ENCODE measurements around the gene FNTB.
"Not testable (repeated sequence)": the region's sequence is repeated elsewhere in the genome, so short reads cannot be mapped to it uniquely, and the experiment has no call there.

Gene FNTB

GRCh38 chr14:65019944-65020566, 33.4 kb downstream of the FNTB start:
- DNase-seq (ENCODE audit: low read depth): no peak

- DNase-seq (ENCODE audit: low read depth): no peak
Measured at GRCh38 chr14:65024957-65025356, 38.3 kb downstream of the FNTB start.

GRCh38 chr14:65025818-65026217, 39.1 kb downstream of the FNTB start:
- DNase-seq (ENCODE audit: low read depth): no peak

- DNase-seq (ENCODE audit: low read depth): no peak
Measured at GRCh38 chr14:65026526-65026925, 39.8 kb downstream of the FNTB start.

GRCh38 chr14:65027127-65027799, 40.6 kb downstream of the FNTB start:
- no peak for DNase-seq (ENCODE audit: low read depth)

- DNase-seq (ENCODE audit: low read depth): no peak
Measured at GRCh38 chr14:65028937-65029336, 42.2 kb downstream of the FNTB start.

- not testable (repeated sequence) for DNase-seq (ENCODE audit: low read depth)
Measured at GRCh38 chr14:65031321-65031720, 44.6 kb downstream of the FNTB start.

GRCh38 chr14:65032319-65032718, 45.6 kb downstream of the FNTB start:
- no peak for DNase-seq (ENCODE audit: low read depth)

GRCh38 chr14:65033181-65033580, 46.5 kb downstream of the FNTB start:
- DNase-seq (ENCODE audit: low read depth): no peak

- no peak for DNase-seq (ENCODE audit: low read depth)
Measured at GRCh38 chr14:65034021-65034420, 47.3 kb downstream of the FNTB start.

- DNase-seq (ENCODE audit: low read depth): no peak
Measured at GRCh38 chr14:65035049-65035448, 48.4 kb downstream of the FNTB start.

GRCh38 chr14:65038966-65039365, 52.3 kb downstream of the FNTB start:
- no peak for DNase-seq (ENCODE audit: low read depth)

GRCh38 chr14:65040666-65041433, 54.2 kb downstream of the FNTB start:
- no peak for DNase-seq (ENCODE audit: low read depth)

- DNase-seq (ENCODE audit: low read depth): no peak
Measured at GRCh38 chr14:65041434-65041915, 54.8 kb downstream of the FNTB start.

- no peak for DNase-seq (ENCODE audit: low read depth)
Measured at GRCh38 chr14:65042296-65042695, 55.6 kb downstream of the FNTB start.

GRCh38 chr14:65042731-65043372, 56.2 kb downstream of the FNTB start:
- no peak for DNase-seq (ENCODE audit: low read depth)

- DNase-seq (ENCODE audit: low read depth): no peak
Measured at GRCh38 chr14:65043893-65044595, 57.3 kb downstream of the FNTB start.

- no peak for DNase-seq (ENCODE audit: low read depth)
Measured at GRCh38 chr14:65044596-65044959, 57.9 kb downstream of the FNTB start.

GRCh38 chr14:65045006-65045405, 58.3 kb downstream of the FNTB start:
- DNase-seq (ENCODE audit: low read depth): no peak

GRCh38 chr14:65045709-65046108, 59.0 kb downstream of the FNTB start:
- no peak for DNase-seq (ENCODE audit: low read depth)

- no peak for DNase-seq (ENCODE audit: low read depth)
Measured at GRCh38 chr14:65052832-65053231, 66.1 kb downstream of the FNTB start.

- DNase-seq (ENCODE audit: low read depth): no peak
Measured at GRCh38 chr14:65053466-65053865, 66.8 kb downstream of the FNTB start.

Data from activated T-cell treated with anti-CD3 and anti-CD28 coated beads for 48 hours (primary cell).